Measurements from ENCODE around the gene ATP1B3.
"Not testable (repeated sequence)": the region's sequence is repeated elsewhere in the genome, so short reads cannot be mapped to it uniquely, and the experiment has no call there.

The ATP1B3 gene

GRCh38 chr3:141878326-141878725, 1.9 kb downstream of the ATP1B3 start:
- TF ChIP-seq CTCF (IDR thresholded peaks at IDR 0.05) = no peak
- peaks cover 0 to 40% (median 13%) of the 10 kb centered on the region in 4 donors for H3K4me1 ChIP-seq
- H3K27ac ChIP-seq = peak overlapping the region; percentile 97 to 99
- H3K36me3 ChIP-seq = peaks cover 0 to 9% (median 0%) of the 10 kb centered on the region in 3 donors
- intact Hi-C loops (cut with DNase I; ENCODE audit: low total_unique reads) = loop anchor here (5.0 to 10.0 kb wide), 2 partner anchors 141 to 304 kb away; partner anchors contain the start of gene RNF7
- peak overlapping the region; percentile 71 to 93 for H3K4me3 ChIP-seq
- no peaks in the 10 kb centered on the region for H3K9me3 ChIP-seq
- H3K27me3 ChIP-seq = no peaks in the 10 kb centered on the region
- DNase-seq = no peak

GRCh38 chr3:141878817-141879216, 2.4 kb downstream of the ATP1B3 start:
- H3K36me3 ChIP-seq = peaks cover 0 to 9% (median 0%) of the 10 kb centered on the region in 3 donors
- intact Hi-C loops (cut with DNase I; ENCODE audit: low total_unique reads) = loop anchor here (5.0 to 10.0 kb wide), 2 partner anchors 142 to 304 kb away; partner anchors contain the start of gene RNF7
- peaks cover 0 to 40% (median 13%) of the 10 kb centered on the region in 4 donors for H3K4me1 ChIP-seq
- H3K4me3 ChIP-seq = peak overlapping the region; percentile 71 to 93
- DNase-seq = no peak
- peak overlapping the region in 1 of 2 donors; percentile 97 for H3K27ac ChIP-seq
- no peaks in the 10 kb centered on the region for H3K9me3 ChIP-seq
- H3K27me3 ChIP-seq = no peaks in the 10 kb centered on the region
- no peak for TF ChIP-seq CTCF (IDR thresholded peaks at IDR 0.05)

DNA sequence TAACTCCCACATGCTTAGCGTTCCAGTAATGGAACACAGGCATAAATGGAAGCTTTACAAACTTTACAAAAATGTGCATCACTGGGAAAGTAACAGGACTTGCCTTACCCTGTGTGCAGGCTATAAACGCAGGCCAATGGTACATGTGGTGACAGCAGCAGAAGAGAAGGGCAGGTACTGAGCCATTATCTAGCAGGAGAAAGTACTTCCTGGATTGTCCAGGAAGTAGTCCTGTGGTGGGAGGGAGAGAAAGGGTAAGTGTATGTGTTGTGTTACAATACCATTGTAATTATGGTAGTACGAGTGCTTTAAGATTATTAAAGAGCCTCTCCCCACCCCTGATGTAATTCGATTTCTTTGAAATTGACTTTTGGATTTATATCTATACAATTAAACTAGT, 5.3 kb downstream of the ATP1B3 start:
- H3K4me1 ChIP-seq = peaks cover 0 to 40% (median 13%) of the 10 kb centered on the region in 4 donors
- no peak for DNase-seq
- no peaks in the 10 kb centered on the region for H3K27me3 ChIP-seq
- no peak overlapping the region for H3K4me3 ChIP-seq
- H3K9me3 ChIP-seq = no peaks in the 10 kb centered on the region
- H3K27ac ChIP-seq = no peak overlapping the region
- intact Hi-C loops (cut with DNase I; ENCODE audit: low total_unique reads) = no loop called here
- no peak for TF ChIP-seq CTCF (IDR thresholded peaks at IDR 0.05)
- peaks cover 0 to 7% (median 0%) of the 10 kb centered on the region in 3 donors for H3K36me3 ChIP-seq

GRCh38 chr3:141887051-141887450, 10.6 kb downstream of the ATP1B3 start:
- no peak overlapping the region for H3K27ac ChIP-seq
- TF ChIP-seq CTCF (IDR thresholded peaks at IDR 0.05) = no peak
- DNase-seq = no peak
- H3K4me1 ChIP-seq = no peaks in the 10 kb centered on the region
- no peaks in the 10 kb centered on the region for H3K27me3 ChIP-seq
- H3K9me3 ChIP-seq = no peaks in the 10 kb centered on the region
- intact Hi-C loops (cut with DNase I; ENCODE audit: low total_unique reads) = no loop called here
- H3K36me3 ChIP-seq = peaks cover 0 to 9% (median 3%) of the 10 kb centered on the region in 3 donors
- H3K4me3 ChIP-seq = no peak overlapping the region

- H3K27ac ChIP-seq; H3K36me3 ChIP-seq; H3K9me3 ChIP-seq; DNase-seq; intact Hi-C loops (cut with DNase I; ENCODE audit: low total_unique reads); H3K27me3 ChIP-seq; H3K4me1 ChIP-seq; H3K4me3 ChIP-seq: not testable (repeated sequence)
Measured at GRCh38 chr3:141888548-141888947, 12.1 kb downstream of the ATP1B3 start.

DNA sequence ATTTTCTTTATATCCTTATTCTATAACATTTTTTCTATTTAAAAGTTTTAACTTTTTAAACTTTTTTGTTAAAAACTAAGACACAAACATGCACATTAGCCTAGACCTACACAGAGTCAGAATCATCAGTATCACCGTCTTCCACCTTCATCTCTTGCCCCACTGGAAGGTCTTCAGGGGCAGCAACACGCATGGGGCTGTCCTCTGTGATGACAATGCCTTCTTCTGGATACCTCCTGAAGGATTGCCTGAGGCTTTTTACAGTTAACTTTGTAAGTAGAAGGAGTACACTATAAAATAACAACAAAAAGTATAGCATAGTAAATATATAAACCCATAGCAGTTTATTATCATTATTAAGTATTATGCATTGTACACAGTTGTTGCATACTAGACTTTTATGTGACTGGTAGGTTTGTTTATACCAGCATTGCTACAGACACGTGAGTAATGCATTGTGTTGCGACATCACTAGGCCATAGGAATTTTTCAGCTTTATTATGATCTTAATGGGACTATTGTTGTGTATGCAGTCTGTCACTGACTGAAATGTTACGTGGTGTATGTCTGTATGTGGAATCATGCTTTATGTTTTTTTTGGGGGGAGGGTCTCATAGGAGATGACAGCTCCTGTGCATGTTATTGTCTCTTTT, 18.2 kb downstream of the ATP1B3 start:
- Histone ChIP-seq H3K4me1 (peaks cover 0 to 6% (median 0%) of the 10 kb centered on the region in 4 donors), H3K9me3 (no peaks in the 10 kb centered on the region), H3K36me3 (peaks cover 0 to 5% (median 0%) of the 10 kb centered on the region in 3 donors), H3K27ac (no peak overlapping the region), H3K27me3 (no peaks in the 10 kb centered on the region), H3K4me3 (no peak overlapping the region)
- intact Hi-C loops (cut with DNase I; ENCODE audit: low total_unique reads) = no loop called here
- TF ChIP-seq CTCF (IDR thresholded peaks at IDR 0.05) = no peak
- no peak for DNase-seq

Data from tibial artery (tissue), 4 donors.